Vagina (tissue), 2 donors: ENCODE results near the gene PSMA3. TPM values are rescaled to one million over a fixed set of nuclear protein-coding genes. Genes with fewer than 3 reads are reported as not detected.

Source experiments
- DNase-seq, 2 donors: peaks; one replicate each; pipeline ENCODE4 v3.0.0-alpha.2; 2017; ENCODE audit errors: extremely low spot score in 2 of 2
- H3K27ac ChIP-seq: fragments of 200-600 bp; sonication (generic); one replicate; pipeline ENCODE4 v1.5.1; 2019
- H3K27me3 ChIP-seq: fragments of 200-600 bp; sonication (generic); one replicate; pipeline ENCODE4 v1.5.1; 2019
- H3K36me3 ChIP-seq, 2 donors: fragments of 200-600 bp; sonication (generic); one replicate each; pipeline ENCODE4 v1.5.1; 2017 to 2019
- H3K4me1 ChIP-seq: fragments of 200-600 bp; sonication (generic); one replicate; pipeline ENCODE4 v1.5.1; 2019
- H3K4me3 ChIP-seq, 2 donors: fragments of 200-600 bp; sonication (generic); 1 replicate in 1 of 2; 2 replicates in 1 of 2; pipeline ENCODE4 v1.5.1; 2016 to 2019
- H3K9me3 ChIP-seq: fragments of 200-600 bp; sonication (generic); one replicate; pipeline ENCODE4 v1.5.1; 2019
- CTCF ChIP-seq, 3 experiments: fragments of 450-650 bp in 2 of 3; fragments of 200-600 bp in 1 of 3; sonication (generic) in 1 of 3; IDR thresholded peaks; one replicate each; pipeline ENCODE4 v1.5.1; 2017 to 2019; ENCODE audit warnings: antibody characterized with exemption in 3 of 3, mild to moderate bottlenecking in 2 of 3, moderate library complexity in 2 of 3
- POLR2A ChIP-seq, 2 donors: fragments of 450-650 bp; IDR thresholded peaks; one replicate each; pipeline ENCODE4 v1.6.1; 2017; ENCODE audit warnings: antibody characterized with exemption in 2 of 2, mild to moderate bottlenecking in 2 of 2, moderate library complexity in 2 of 2
- POLR2AphosphoS5 ChIP-seq, 2 donors: sonication (generic); formaldehyde crosslinking; IDR thresholded peaks; one replicate each; pipeline ENCODE4 v1.9.0; 2017; ENCODE audit warnings: antibody characterized with exemption in 2 of 2, mild to moderate bottlenecking in 2 of 2, low read depth in 1 of 2; ENCODE audit not compliant: insufficient read depth in 1 of 2
- intact Hi-C: fragments of 100-400 bp; cut with DNase I; formaldehyde crosslinking; loops from one replicate; pipeline ENCODE4 v1.15.1; 2023
- total RNA-seq: library from RNA; depleted of rRNA; stranded (reverse); fragments of >200 nt; gene quantifications from one replicate; pipeline ENCODE4 v1.2.3, GENCODE V29; 2016

PSMA3 gene
- total RNA-seq, 1 donor from 2014 or later = 73.7 TPM

DNA sequence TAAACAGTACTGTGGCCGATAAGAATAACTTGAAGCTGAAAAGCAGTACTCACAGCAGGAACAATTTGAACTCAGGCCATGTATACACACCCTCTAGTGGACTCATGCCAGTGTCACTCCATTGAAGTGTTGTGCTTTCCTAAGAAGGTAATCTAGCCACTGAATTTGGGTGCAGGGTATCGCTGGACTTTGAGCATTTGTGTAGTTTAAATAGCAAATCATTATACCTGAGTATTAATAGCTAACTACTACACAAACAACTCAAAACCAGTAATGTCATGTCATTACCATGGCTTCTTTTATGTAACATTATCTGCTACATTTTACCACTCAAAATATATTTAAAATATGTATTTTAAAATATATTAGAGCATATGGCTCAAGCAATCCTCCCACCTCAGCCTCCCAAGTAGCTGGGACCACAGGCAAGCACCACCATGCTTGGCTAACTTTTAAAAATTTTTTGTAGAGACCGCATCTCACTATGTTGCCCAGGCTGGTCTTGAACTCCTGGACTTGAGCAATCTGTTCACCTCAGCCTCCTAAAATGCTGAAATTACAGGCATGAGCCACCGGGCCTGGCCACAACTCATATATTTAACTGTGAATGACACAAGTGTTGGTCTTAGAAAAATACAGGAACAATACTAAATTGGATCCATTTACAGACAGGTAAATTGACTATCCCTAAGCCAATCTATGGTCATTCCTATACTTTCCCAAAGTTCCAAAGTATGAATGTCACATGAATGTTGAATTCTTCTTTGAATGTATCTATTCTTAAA is 28.1 kb downstream of the PSMA3 start:
- no peak overlapping the region for H3K27ac ChIP-seq
- H3K9me3 ChIP-seq = no peaks in the 10 kb centered on the region
- H3K4me3 ChIP-seq = no peak overlapping the region
- no peak for TF ChIP-seq POLR2AphosphoS5 (IDR thresholded peaks at IDR 0.05; ENCODE audit: insufficient read depth in 1 of 2, low read depth in 1 of 2)
- no peaks in the 10 kb centered on the region for H3K27me3 ChIP-seq
- DNase-seq = no peak
- H3K4me1 ChIP-seq = peaks cover 20% of the 10 kb centered on the region
- peaks cover 8 to 63% of the 10 kb centered on the region in 2 donors for H3K36me3 ChIP-seq
- intact Hi-C loops = no loop called here

DNA sequence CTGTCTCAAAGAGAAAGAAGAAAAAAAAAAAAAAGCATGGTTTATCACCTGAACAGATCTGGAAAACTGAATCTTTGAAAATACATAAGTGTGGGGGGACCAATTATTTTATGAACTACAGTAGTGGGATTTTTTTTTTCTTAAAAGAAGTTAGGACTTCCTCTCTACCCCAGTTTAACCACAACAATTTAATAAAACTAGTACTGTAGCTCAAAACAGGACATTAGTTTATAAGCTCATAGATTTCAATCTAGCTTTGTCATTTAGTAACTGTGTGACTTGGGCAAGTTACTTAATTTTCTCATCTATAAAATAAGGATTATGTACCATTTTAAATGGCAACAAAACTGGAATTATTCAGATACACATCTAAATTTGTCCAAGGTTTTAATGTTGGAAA is 30.2 kb downstream of the PSMA3 start:
- peaks cover 8 to 52% of the 10 kb centered on the region in 2 donors for H3K36me3 ChIP-seq
- H3K27ac ChIP-seq = no peak overlapping the region
- H3K4me3 ChIP-seq = no peak overlapping the region
- no peaks in the 10 kb centered on the region for H3K9me3 ChIP-seq
- no peak for TF ChIP-seq POLR2AphosphoS5 (IDR thresholded peaks at IDR 0.05; ENCODE audit: insufficient read depth in 1 of 2, low read depth in 1 of 2)
- TF ChIP-seq CTCF (IDR thresholded peaks at IDR 0.05) = no peak
- TF ChIP-seq POLR2A (IDR thresholded peaks at IDR 0.05) = no peak
- no peak for DNase-seq
- intact Hi-C loops = no loop called here
- H3K27me3 ChIP-seq = no peaks in the 10 kb centered on the region
- peaks cover 20% of the 10 kb centered on the region for H3K4me1 ChIP-seq

- Histone ChIP-seq H3K27me3 (no peaks in the 10 kb centered on the region), H3K4me3 (no peak overlapping the region), H3K4me1 (peaks cover 27% of the 10 kb centered on the region), H3K27ac (no peak overlapping the region), H3K36me3 (peaks cover 8 to 44% of the 10 kb centered on the region in 2 donors), H3K9me3 (no peaks in the 10 kb centered on the region)
- TF ChIP-seq POLR2AphosphoS5 (IDR thresholded peaks at IDR 0.05; ENCODE audit: insufficient read depth in 1 of 2, low read depth in 1 of 2) (no peak), CTCF (IDR thresholded peaks at IDR 0.05) (no peak), POLR2A (IDR thresholded peaks at IDR 0.05) (no peak)
- intact Hi-C loops = no loop called here
- DNase-seq = no peak
Observed at GRCh38 chr14:58275527-58276190, 31.0 kb downstream of the PSMA3 start.

DNA sequence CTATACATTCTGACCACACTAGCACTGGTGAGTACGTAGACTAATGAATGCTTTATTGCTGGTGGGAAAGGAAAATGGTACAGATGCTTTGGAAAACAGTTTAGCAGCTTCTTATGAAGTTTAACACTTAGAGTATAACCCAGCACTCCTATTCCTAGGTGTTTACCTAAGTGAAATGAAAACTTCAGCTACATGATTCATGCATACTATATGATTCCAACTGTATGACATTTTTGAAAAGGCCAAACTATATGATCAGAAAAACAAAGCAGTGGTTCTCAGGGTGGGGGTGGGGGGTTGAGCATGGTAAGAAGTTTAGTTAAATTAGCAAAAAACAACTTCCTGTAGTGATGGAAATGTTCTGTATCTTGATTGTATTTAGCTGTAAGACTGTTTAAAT is 31.6 kb downstream of the PSMA3 start:
- intact Hi-C loops = no loop called here
- TF ChIP-seq POLR2AphosphoS5 (IDR thresholded peaks at IDR 0.05; ENCODE audit: insufficient read depth in 1 of 2, low read depth in 1 of 2) = no peak
- no peak for TF ChIP-seq CTCF (IDR thresholded peaks at IDR 0.05)
- no peak for TF ChIP-seq POLR2A (IDR thresholded peaks at IDR 0.05)
- DNase-seq = no peak
- no peak overlapping the region for H3K27ac ChIP-seq
- no peak overlapping the region for H3K4me3 ChIP-seq
- no peaks in the 10 kb centered on the region for H3K9me3 ChIP-seq
- H3K4me1 ChIP-seq = peaks cover 33% of the 10 kb centered on the region
- peaks cover 8 to 41% of the 10 kb centered on the region in 2 donors for H3K36me3 ChIP-seq
- no peaks in the 10 kb centered on the region for H3K27me3 ChIP-seq

- H3K36me3 ChIP-seq = peaks cover 0 to 21% of the 10 kb centered on the region in 2 donors
- peaks cover 53% of the 10 kb centered on the region for H3K4me1 ChIP-seq
- no peak overlapping the region for H3K4me3 ChIP-seq
- DNase-seq = no peak
- intact Hi-C loops = no loop called here
- H3K9me3 ChIP-seq = no peaks in the 10 kb centered on the region
- TF ChIP-seq POLR2A (IDR thresholded peaks at IDR 0.05) (no peak), CTCF (IDR thresholded peaks at IDR 0.05) (no peak), POLR2AphosphoS5 (IDR thresholded peaks at IDR 0.05; ENCODE audit: insufficient read depth in 1 of 2, low read depth in 1 of 2) (no peak)
- no peaks in the 10 kb centered on the region for H3K27me3 ChIP-seq
- no peak overlapping the region for H3K27ac ChIP-seq
Observed at GRCh38 chr14:58278177-58278576, 33.5 kb downstream of the PSMA3 start.
